Hippocampal formation (tissue), 2 donors: ENCODE measurements around the gene TRIM54.
A peak's percentile ranks its signal among the peaks of the same experiment; 100 is the strongest.
"Not testable (repeated sequence)": the region's sequence is repeated elsewhere in the genome, so short reads cannot be mapped to it uniquely, and the experiment has no call there.

ENCODE experiments used
- DNase-seq, 2 donors: peaks; one replicate each; lab custom pipeline; 2025; lab: John Stamatoyannopoulos, UW

Gene TRIM54

GRCh38 chr2:27284996-27285395 lies 2.8 kb downstream of the TRIM54 start:
- no peak for DNase-seq

GRCh38 chr2:27285481-27285880 lies 3.3 kb downstream of the TRIM54 start:
- DNase-seq, result no peak

- DNase-seq, result no peak
These were observed 6.4 kb downstream of the TRIM54 start for GRCh38 chr2:27288610-27289009.

GRCh38 chr2:27290549-27290948 lies 8.3 kb downstream of the TRIM54 start:
- no peak for DNase-seq

GRCh38 chr2:27291865-27292264 lies 9.6 kb downstream of the TRIM54 start:
- DNase-seq, result no peak

- no peak for DNase-seq
These were observed 12.7 kb downstream of the TRIM54 start for GRCh38 chr2:27294928-27295327.

- DNase-seq, result no peak
These were observed 14.3 kb downstream of the TRIM54 start for GRCh38 chr2:27296481-27296880.

- no peak for DNase-seq
These were observed 15.0 kb downstream of the TRIM54 start for GRCh38 chr2:27297195-27297594.

- no peak for DNase-seq
These were observed 16.3 kb downstream of the TRIM54 start for GRCh38 chr2:27298391-27299080.

- DNase-seq, result not testable (repeated sequence)
These were observed 18.4 kb downstream of the TRIM54 start for GRCh38 chr2:27300606-27301005.

GRCh38 chr2:27303093-27304025 lies 21.1 kb downstream of the TRIM54 start:
- DNase-seq, result peak in 1 of 2 donors; percentile 61

GRCh38 chr2:27304488-27305240 lies 22.4 kb downstream of the TRIM54 start:
- no peak for DNase-seq

GRCh38 chr2:27305516-27305915 lies 23.3 kb downstream of the TRIM54 start:
- no peak for DNase-seq

GRCh38 chr2:27306136-27306535 lies 23.9 kb downstream of the TRIM54 start:
- no peak for DNase-seq

- DNase-seq, result no peak
These were observed 24.5 kb downstream of the TRIM54 start for GRCh38 chr2:27306573-27307286.

GRCh38 chr2:27307287-27307544 lies 25.0 kb downstream of the TRIM54 start:
- DNase-seq, result no peak

- no peak for DNase-seq
These were observed 25.5 kb downstream of the TRIM54 start for GRCh38 chr2:27307545-27308358.

- no peak for DNase-seq
These were observed 26.2 kb downstream of the TRIM54 start, which contains the start of gene UCN for GRCh38 chr2:27308359-27308881. Gene UCN (minus strand): TSS chr2:27308445. CDS start chr2:27307895, 550 bp downstream.

GRCh38 chr2:27309651-27310050 lies 27.4 kb downstream of the TRIM54 start:
- no peak for DNase-seq

GRCh38 chr2:27312152-27312551 lies 29.9 kb downstream of the TRIM54 start:
- DNase-seq, result no peak
